GM12891 (cell line): ENCODE measurements around the gene ATXN1.

ENCODE experiments used
- POLR2A ChIP-seq: IDR thresholded peaks from 2 replicates; pipeline ENCODE4 v1.6.1; 2011; ENCODE audit warnings: low read depth, low read length, control low read depth
- POLR2AphosphoS5 ChIP-seq: IDR thresholded peaks from 2 replicates; pipeline ENCODE4 v1.6.1; 2011; ENCODE audit warnings: low read depth, low read length, control low read depth
- SPI1 ChIP-seq: IDR thresholded peaks from 2 replicates; pipeline ENCODE4 v1.6.1; 2011; ENCODE audit warnings: low read depth, low read length, control low read depth

DNA sequence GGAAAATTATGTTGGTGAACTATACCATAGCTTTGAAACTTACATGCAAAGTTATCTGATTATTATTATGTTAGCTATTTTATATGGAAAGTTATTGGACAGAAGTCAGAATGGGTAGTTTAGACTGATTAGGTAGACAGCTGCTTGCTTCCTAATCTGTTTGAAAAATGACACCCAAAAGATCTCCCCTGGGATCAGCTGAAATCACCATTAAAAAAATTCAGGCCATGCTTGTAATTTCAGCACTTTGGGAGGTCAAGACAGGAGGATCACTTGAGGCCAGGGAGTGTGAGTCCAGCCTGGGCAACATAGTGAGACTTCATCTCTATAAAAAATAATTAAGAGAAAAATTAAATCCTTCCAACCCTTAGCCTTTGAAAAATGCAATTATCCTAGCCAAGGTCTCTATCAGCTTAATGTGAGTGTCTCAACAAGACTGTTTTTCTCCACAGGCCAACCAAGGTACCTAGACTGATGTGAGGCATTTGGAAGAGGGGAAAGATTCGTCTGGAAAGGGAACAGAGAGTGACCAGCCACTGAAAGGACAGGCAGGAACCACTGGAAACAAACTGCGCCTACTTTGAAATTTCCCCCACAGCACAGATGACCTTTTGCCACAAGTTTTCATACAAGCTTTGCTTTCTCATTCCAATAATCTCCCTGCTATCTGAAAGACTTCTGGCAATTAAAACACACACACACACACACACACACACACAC, 290.6 kb downstream of the ATXN1 start:
- TF ChIP-seq POLR2A (no peak), SPI1 (no peak), POLR2AphosphoS5 (no peak)
